Activated T-cell treated with anti-CD3 and anti-CD28 coated beads, Interleukin-2, amount 50 U/mL, for 72 hours (primary cell): ENCODE results near the gene CEP72. TPM values are rescaled to one million over a fixed set of nuclear protein-coding genes. Genes with fewer than 3 reads are reported as not detected.
"Not testable (repeated sequence)": the region's sequence is repeated elsewhere in the genome, so short reads cannot be mapped to it uniquely, and the experiment has no call there.

Experiments used
- ATAC-seq, 2 donors: fragments of 150-1000 bp; cut with Tn5 transposase; replicated peaks in 1 of 2; 2 replicates each; pipeline ENCODE4 v1.10.0; 2021; ENCODE audit warnings: moderate library complexity in 2 of 2, mild to moderate bottlenecking in 1 of 2
- DNase-seq, 2 donors: peaks; one replicate each; pipeline ENCODE4 v3.0.0; 2021 to 2022; ENCODE audit warnings: mixed read lengths in 1 of 2
- H3K27ac Mint-ChIP-seq: one replicate; pipeline ENCODE4 v1.8.0; 2022; ENCODE audit warnings: mild to moderate bottlenecking, moderate library complexity, mixed read lengths
- H3K27me3 Mint-ChIP-seq: one replicate; pipeline ENCODE4 v1.8.0; 2022; ENCODE audit warnings: low read depth, mixed read lengths
- H3K36me3 Mint-ChIP-seq, 2 donors: one replicate each; pipeline ENCODE4 v1.8.0; 2022; ENCODE audit warnings: mixed read lengths in 2 of 2, mild to moderate bottlenecking in 1 of 2; ENCODE audit not compliant: insufficient read depth in 2 of 2
- H3K4me1 Mint-ChIP-seq: one replicate; pipeline ENCODE4 v1.8.0; 2022; ENCODE audit warnings: low read depth, mixed read lengths
- H3K4me3 Mint-ChIP-seq, 2 donors: one replicate each; pipeline ENCODE4 v1.8.0; 2022; ENCODE audit warnings: mild to moderate bottlenecking in 2 of 2, mixed read lengths in 2 of 2, moderate library complexity in 2 of 2
- H3K9me3 Mint-ChIP-seq, 2 donors: one replicate each; pipeline ENCODE4 v1.8.0; 2022; ENCODE audit warnings: mixed read lengths in 2 of 2
- total RNA-seq, 2 donors: library from RNA; stranded (reverse); gene quantifications; one replicate each; pipeline ENCODE4 v1.2.3, GENCODE V29; 2022

The CEP72 gene
- total RNA-seq, 2 donors from 2014 or later: 18.6 to 18.7 TPM

DNA sequence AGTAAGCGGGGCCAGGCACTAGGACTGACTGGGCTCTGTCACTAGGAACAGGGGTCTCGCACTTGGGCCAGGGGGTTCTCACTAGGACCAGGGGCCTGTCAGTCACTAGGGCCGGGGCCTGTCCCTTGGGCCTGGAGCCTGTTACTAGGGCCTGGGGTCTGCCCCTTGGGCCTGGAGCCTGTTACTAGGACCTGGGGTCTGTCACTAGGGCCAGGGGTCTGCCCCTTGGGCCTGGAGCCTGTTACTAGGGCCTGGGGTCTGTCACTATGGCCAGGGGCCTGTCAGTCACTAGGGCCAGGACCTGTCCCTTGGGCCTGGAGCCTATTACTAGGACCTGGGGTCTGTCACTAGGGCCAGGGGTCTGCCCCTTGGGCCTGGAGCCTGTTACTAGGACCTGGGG is 70.1 kb downstream of the CEP72 start:
- H3K27me3 Mint-ChIP-seq, H3K36me3 Mint-ChIP-seq, H3K4me3 Mint-ChIP-seq, H3K27ac Mint-ChIP-seq, H3K4me1 Mint-ChIP-seq, DNase-seq, H3K9me3 Mint-ChIP-seq, ATAC-seq: not testable (repeated sequence)

DNA sequence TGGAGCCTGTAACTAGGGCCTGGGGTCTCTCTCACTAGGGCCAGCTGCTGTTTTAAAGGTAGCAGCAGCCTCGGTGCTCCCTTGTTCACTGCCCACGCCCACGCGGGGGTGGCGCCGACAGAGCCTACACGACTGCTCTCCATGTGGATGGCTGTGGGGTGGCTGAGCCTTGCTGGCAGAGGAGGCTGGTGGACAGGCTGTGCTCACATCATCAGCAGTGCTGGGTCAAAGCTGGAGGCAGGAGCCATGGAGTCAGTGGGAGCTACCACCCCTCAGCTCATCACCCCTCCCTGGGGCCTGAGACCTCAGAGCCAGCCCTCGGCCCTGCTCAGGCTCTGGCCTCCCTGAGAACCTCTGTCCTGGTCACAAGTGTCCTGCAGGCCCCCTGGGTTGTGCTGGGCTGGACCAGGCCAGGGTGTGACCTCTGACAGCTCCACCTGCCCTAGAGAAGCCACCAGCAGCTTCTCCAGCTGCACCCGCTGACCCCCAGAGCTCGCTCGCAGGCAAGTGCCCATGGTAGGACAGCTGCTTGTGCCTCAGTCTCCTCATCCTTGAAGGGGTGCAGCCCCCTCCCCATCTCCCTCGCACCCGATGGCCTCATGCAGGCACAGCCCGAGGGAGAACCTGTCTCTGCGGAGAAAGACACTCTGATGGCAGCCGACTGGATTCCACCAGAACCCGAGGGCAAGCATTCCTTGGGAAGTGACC is 70.7 kb downstream of the CEP72 start:
- not testable (repeated sequence) for H3K4me1 Mint-ChIP-seq, DNase-seq, H3K36me3 Mint-ChIP-seq, H3K27me3 Mint-ChIP-seq, H3K4me3 Mint-ChIP-seq, H3K27ac Mint-ChIP-seq, H3K9me3 Mint-ChIP-seq
- ATAC-seq: peak; percentile 12 to 18

- ATAC-seq (no peak), DNase-seq (no peak)
- Mint-ChIP-seq H3K4me3 (no peak overlapping the region), H3K27ac (no peak overlapping the region), H3K27me3 (no peaks in the 10 kb centered on the region), H3K36me3 (no peaks in the 10 kb centered on the region), H3K4me1 (no peaks in the 10 kb centered on the region), H3K9me3 (no peaks in the 10 kb centered on the region)
These were observed 71.7 kb downstream of the CEP72 start for GRCh38 chr5:683551-684481.

DNA sequence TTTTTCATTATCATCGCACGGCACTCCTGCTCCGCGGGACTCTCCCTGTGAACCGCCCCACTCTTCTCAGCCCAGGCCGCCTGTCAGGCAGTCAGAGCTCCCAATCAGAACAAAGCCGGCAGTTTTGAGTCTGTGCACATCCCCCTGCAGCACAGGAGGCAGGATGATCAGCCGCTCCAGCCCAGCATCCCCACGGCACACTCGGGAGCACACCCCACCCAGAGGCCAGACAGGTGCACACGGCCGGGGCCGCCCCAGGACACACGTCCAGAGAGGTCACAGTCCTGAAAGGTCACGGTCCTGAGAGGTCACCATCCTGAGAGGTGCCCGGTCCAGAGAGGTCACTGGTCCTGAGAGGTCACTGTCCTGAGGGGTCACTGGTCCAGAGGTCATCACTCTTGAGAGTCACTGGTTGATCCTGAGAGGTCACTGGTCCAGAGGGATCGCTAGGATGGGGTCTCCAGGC is 72.6 kb downstream of the CEP72 start:
- H3K27me3 Mint-ChIP-seq: no peaks in the 10 kb centered on the region
- no peak for DNase-seq

GRCh38 chr5:685262-686171 is 73.4 kb downstream of the CEP72 start:
- no peaks in the 10 kb centered on the region for H3K27me3 Mint-ChIP-seq
- H3K27ac Mint-ChIP-seq: no peak overlapping the region
- no peaks in the 10 kb centered on the region for H3K4me1 Mint-ChIP-seq
- DNase-seq (no peak), ATAC-seq (no peak)
- H3K36me3 Mint-ChIP-seq: no peaks in the 10 kb centered on the region
- H3K4me3 Mint-ChIP-seq: no peak overlapping the region
- H3K9me3 Mint-ChIP-seq: no peaks in the 10 kb centered on the region

More for the DNA sequence above, 72.6 kb downstream of the CEP72 start:
- no peaks in the 10 kb centered on the region for H3K4me1 Mint-ChIP-seq
- no peak overlapping the region for H3K27ac Mint-ChIP-seq
- H3K36me3 Mint-ChIP-seq: no peaks in the 10 kb centered on the region
- no peak for ATAC-seq
- H3K4me3 Mint-ChIP-seq: no peak overlapping the region
- no peaks in the 10 kb centered on the region for H3K9me3 Mint-ChIP-seq

GRCh38 chr5:686172-686523 is 74.0 kb downstream of the CEP72 start:
- not testable (repeated sequence) for H3K36me3 Mint-ChIP-seq, ATAC-seq, H3K4me1 Mint-ChIP-seq, H3K4me3 Mint-ChIP-seq, H3K27me3 Mint-ChIP-seq, DNase-seq, H3K27ac Mint-ChIP-seq, H3K9me3 Mint-ChIP-seq

- not testable (repeated sequence) for H3K9me3 Mint-ChIP-seq, DNase-seq, H3K4me3 Mint-ChIP-seq, ATAC-seq, H3K4me1 Mint-ChIP-seq, H3K27ac Mint-ChIP-seq, H3K27me3 Mint-ChIP-seq, H3K36me3 Mint-ChIP-seq
These were observed 74.8 kb downstream of the CEP72 start for GRCh38 chr5:686936-687335.

- H3K4me1 Mint-ChIP-seq, H3K4me3 Mint-ChIP-seq, H3K27me3 Mint-ChIP-seq, ATAC-seq, H3K27ac Mint-ChIP-seq, H3K9me3 Mint-ChIP-seq, DNase-seq, H3K36me3 Mint-ChIP-seq: not testable (repeated sequence)
These were observed 76.3 kb downstream of the CEP72 start for GRCh38 chr5:688348-689010.

DNA sequence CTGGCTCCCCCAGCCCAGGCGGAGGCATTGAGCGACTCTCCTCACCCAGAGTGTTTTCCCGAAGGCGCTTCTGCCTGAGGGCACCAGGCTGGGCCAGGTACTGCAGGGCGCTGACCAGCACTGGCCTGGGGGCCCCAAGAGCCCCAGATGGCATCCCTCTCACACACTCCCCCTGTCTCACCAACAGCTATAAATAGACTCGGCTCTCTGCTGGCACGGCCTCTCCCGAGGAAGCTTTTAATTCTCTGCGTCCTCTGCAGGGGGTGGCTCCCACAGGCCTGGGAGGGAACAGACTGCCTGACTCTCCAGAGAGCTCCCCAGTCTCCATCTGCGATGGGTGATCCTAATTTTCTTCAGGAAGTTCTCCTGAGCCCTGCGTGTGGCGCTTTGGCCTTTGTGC is 78.2 kb downstream of the CEP72 start:
- H3K9me3 Mint-ChIP-seq, DNase-seq, H3K36me3 Mint-ChIP-seq, H3K4me3 Mint-ChIP-seq, ATAC-seq, H3K4me1 Mint-ChIP-seq, H3K27me3 Mint-ChIP-seq, H3K27ac Mint-ChIP-seq: not testable (repeated sequence)

GRCh38 chr5:691049-691448 is 78.9 kb downstream of the CEP72 start:
- H3K9me3 Mint-ChIP-seq, H3K27ac Mint-ChIP-seq, ATAC-seq, H3K4me1 Mint-ChIP-seq, H3K4me3 Mint-ChIP-seq, H3K36me3 Mint-ChIP-seq, DNase-seq, H3K27me3 Mint-ChIP-seq: not testable (repeated sequence)

DNA sequence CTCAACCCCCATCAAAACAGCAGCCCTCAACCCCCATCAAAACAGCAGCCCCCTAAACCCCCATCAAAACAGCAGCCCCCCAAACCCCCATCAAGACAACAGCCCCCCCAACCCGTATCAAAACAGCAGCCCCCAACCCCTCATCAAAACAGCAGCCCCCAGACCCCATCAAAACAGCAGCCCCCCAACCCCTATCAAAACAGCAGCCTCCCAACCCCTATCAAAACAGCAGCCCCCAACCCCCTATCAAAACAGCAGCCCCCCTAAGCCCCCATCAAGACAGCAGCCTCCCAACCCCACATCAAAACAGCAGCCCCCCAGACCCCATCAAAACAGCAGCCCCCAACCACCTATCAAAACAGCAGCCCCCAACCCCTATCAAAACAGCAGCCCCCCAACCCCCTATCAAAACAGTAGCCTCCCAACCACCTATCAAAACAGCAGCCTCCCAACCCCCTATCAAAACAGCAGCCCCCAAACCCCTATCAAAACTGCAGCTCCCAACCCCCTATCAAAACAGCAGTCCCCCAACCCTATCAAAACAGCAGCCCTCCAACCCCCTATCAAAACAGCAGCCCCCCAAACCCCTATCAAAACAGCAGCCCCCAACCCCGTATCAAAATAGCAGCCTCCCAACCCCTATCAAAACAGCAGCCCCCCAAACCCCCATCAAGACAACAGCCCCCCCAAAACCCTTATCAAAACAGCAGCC is 79.8 kb downstream of the CEP72 start:
- no peaks in the 10 kb centered on the region for H3K4me1 Mint-ChIP-seq
- peak overlapping the region; percentile 56 to 76 for H3K4me3 Mint-ChIP-seq
- no peaks in the 10 kb centered on the region for H3K36me3 Mint-ChIP-seq
- H3K27me3 Mint-ChIP-seq: no peaks in the 10 kb centered on the region
- H3K9me3 Mint-ChIP-seq: no peaks in the 10 kb centered on the region
- DNase-seq: no peak
- no peak for ATAC-seq
- no peak overlapping the region for H3K27ac Mint-ChIP-seq

DNA sequence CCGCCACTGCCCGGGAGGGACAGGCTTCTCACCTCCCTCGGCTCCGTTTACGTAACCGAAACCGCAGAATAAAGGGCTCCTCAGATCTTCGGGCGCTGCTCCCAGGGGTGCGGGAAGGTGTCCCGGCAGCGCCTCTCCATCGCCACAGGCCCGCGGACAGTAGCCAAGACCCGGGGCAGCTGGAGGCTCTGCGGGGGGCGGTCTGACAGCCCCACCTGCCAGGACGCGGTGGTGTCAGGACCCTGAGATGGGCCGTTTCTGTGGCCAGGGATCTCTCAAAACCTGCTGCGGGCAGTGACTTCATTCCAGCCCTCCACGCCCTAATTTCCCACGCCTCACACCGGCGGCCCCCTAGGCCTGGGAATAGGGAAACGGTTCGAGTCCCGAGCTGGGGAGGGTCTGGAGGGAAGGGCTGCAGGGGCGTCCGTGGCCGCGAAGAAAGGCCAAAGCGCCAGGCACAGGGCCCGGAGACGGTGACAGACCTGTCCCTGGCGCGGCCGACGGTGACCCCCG is 80.4 kb downstream of the CEP72 start:
- H3K36me3 Mint-ChIP-seq, DNase-seq, H3K27ac Mint-ChIP-seq, H3K4me1 Mint-ChIP-seq, ATAC-seq, H3K27me3 Mint-ChIP-seq, H3K9me3 Mint-ChIP-seq: not testable (repeated sequence)
- peak overlapping the region in 1 of 2 donors; percentile 61 for H3K4me3 Mint-ChIP-seq
